ENCODE results near the gene GPR108.

DNA sequence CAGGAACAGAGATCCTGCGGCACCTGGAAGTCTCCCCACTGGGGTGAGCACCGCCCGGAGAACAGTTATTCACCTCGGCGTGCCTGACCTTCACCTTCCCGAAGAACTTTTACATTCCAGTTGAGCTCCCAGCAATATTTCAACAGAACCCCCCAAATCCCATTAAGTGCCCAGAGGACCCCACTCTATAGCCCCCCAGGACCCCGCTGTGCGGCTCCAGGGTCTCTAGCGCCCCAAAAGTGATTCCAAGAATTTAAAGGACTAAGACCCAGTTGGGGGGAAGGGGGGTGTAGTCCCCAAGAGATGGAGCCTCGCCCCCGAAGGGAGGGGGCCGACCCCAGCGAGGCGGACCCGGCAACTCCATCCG, 480 bp downstream of the GPR108 start:
- TF ChIP-seq, protein P1, sequence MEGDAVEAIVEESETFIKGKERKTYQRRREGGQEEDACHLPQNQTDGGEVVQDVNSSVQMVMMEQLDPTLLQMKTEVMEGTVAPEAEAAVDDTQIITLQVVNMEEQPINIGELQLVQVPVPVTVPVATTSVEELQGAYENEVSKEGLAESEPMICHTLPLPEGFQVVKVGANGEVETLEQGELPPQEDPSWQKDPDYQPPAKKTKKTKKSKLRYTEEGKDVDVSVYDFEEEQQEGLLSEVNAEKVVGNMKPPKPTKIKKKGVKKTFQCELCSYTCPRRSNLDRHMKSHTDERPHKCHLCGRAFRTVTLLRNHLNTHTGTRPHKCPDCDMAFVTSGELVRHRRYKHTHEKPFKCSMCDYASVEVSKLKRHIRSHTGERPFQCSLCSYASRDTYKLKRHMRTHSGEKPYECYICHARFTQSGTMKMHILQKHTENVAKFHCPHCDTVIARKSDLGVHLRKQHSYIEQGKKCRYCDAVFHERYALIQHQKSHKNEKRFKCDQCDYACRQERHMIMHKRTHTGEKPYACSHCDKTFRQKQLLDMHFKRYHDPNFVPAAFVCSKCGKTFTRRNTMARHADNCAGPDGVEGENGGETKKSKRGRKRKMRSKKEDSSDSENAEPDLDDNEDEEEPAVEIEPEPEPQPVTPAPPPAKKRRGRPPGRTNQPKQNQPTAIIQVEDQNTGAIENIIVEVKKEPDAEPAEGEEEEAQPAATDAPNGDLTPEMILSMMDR (IDR thresholded peaks at IDR 0.05 in 8 of 11, conservative IDR thresholded peaks at IDR 0.05 in 3 of 11): peak in 4 of 11 experiments; percentile 0 to 47 (median 24)
- no peak for TF ChIP-seq POLR2A (IDR thresholded peaks at IDR 0.05)
- no peak for TF ChIP-seq POLR2AphosphoS5 (IDR thresholded peaks at IDR 0.05)

Data from spleen (tissue), 7 donors.